HepG2 (cell line): ENCODE results near the gene GPC6. TPM values are rescaled to one million over a fixed set of nuclear protein-coding genes. Genes with fewer than 3 reads are reported as not detected.

Source experiments
- ATAC-seq: fragments of 200-7000 bp; cut with Tn5 transposase; 3 replicates; pipeline ENCODE4 v1.9.1; 2020; ENCODE audit warnings: mild to moderate bottlenecking, moderate library complexity
- BruUV-seq: library from RNA; stranded (reverse); fragments of 400-500 nt; replicated peaks from 2 replicates; lab custom pipeline; 2021; lab: Mats Ljungman, UMichigan
- CTCF ChIA-PET: fragments of 300-600 bp; formaldehyde crosslinking; extraction: SDS; loops from one replicate; lab custom pipeline; 2021; ENCODE audit warnings: low total read pairs, inconsistent platforms, low intra/inter-chr PET ratio; lab: Yijun Ruan, JAX
- POLR2A ChIA-PET: fragments of 350-600 bp; sonication (Branson Sonifier 250); formaldehyde crosslinking; loops from one replicate; lab custom pipeline; 2020; ENCODE audit warnings: antibody characterized with exemption, inconsistent platforms; lab: Yijun Ruan, JAX
- DNase-seq: peaks from one replicate; pipeline ENCODE4 v3.0.0-alpha.2; 2015; ENCODE audit warnings: low spot score
- FAIRE-seq: peaks from 3 replicates; lab custom pipeline; 2011; peaks lifted over from hg19 to GRCh38; lab: Jason Lieb, UNC
- H2AFZ ChIP-seq: one replicate; pipeline ENCODE4 v1.6.1; 2011; ENCODE audit warnings: low read length, inconsistent platforms
- H3K27ac ChIP-seq: fragments of 300-600 bp; 3 replicates; pipeline ENCODE4 v1.8.0; 2011; ENCODE audit warnings: mixed run types, mild to moderate bottlenecking, mixed read lengths, low read length, inconsistent platforms; ENCODE audit not compliant: insufficient read depth; ENCODE audit errors: extremely low read length
- H3K27me3 ChIP-seq, 2 experiments: fragments of 200-600 bp in 1 of 2; 2 replicates in 1 of 2; 3 replicates in 1 of 2; pipeline versions ENCODE4 v1.6.0 to v1.8.0; 2011; ENCODE audit warnings: low read length in 2 of 2, mild to moderate bottlenecking in 2 of 2, moderate library complexity in 2 of 2, inconsistent platforms in 1 of 2; ENCODE audit not compliant: insufficient read depth in 2 of 2, control insufficient read depth in 1 of 2
- H3K36me3 ChIP-seq, 2 experiments: fragments of 200-600 bp in 1 of 2; replicated peaks in 1 of 2; 2 replicates in 1 of 2; 3 replicates in 1 of 2; pipeline versions ENCODE4 v1.5.1 to v1.8.0; 2011; ENCODE audit warnings: low read length in 2 of 2, inconsistent platforms in 1 of 2; ENCODE audit not compliant: insufficient read depth in 2 of 2, control insufficient read depth in 1 of 2
- H3K4me1 ChIP-seq: 2 replicates; pipeline ENCODE4 v1.5.1; 2012; ENCODE audit warnings: low read length, inconsistent platforms; ENCODE audit not compliant: insufficient read depth
- H3K4me2 ChIP-seq: 2 replicates; pipeline ENCODE4 v1.6.0; 2011; ENCODE audit warnings: low read depth, low read length, inconsistent platforms
- H3K4me3 ChIP-seq, 3 experiments: fragments of 200-600 bp in 1 of 3; sonication (generic), shearing (Covaris generic) in 1 of 3; replicated peaks in 1 of 3; 2 replicates each; pipeline ENCODE4 v1.5.1; 2011 to 2016; ENCODE audit warnings: low read length in 3 of 3, inconsistent platforms in 2 of 3, low read depth in 2 of 3, mild to moderate bottlenecking in 2 of 3, control low read depth in 1 of 3, mixed read lengths in 1 of 3; ENCODE audit not compliant: insufficient read depth in 1 of 3
- H3K79me2 ChIP-seq: one replicate; pipeline ENCODE4 v1.6.1; 2011; ENCODE audit warnings: low read length, inconsistent platforms; ENCODE audit not compliant: insufficient read depth
- H3K9ac ChIP-seq: 2 replicates; pipeline ENCODE4 v1.6.0; 2011; ENCODE audit warnings: mild to moderate bottlenecking, low read depth, low read length, inconsistent platforms; ENCODE audit not compliant: insufficient read depth
- H3K9me3 ChIP-seq: 2 replicates; pipeline ENCODE4 v1.5.1; 2012; ENCODE audit warnings: mild to moderate bottlenecking, low read length
- H4K20me1 ChIP-seq: 2 replicates; pipeline ENCODE4 v1.6.0; 2011; ENCODE audit warnings: inconsistent platforms, mild to moderate bottlenecking, low read length, moderate library complexity; ENCODE audit not compliant: insufficient read depth
- ARID2 ChIP-seq: sonication (generic); formaldehyde crosslinking; IDR thresholded peaks from 2 replicates; pipeline ENCODE4 v1.8.1; 2022; ENCODE audit warnings: mild to moderate bottlenecking, missing genetic modification reagents, borderline replicate concordance
- CC2D1A ChIP-seq: sonication (generic); formaldehyde crosslinking; IDR thresholded peaks from 2 replicates; pipeline ENCODE4 v1.8.1; 2023; ENCODE audit warnings: mild to moderate bottlenecking, missing genetic modification reagents
- DMTF1 ChIP-seq: sonication (generic); formaldehyde crosslinking; IDR thresholded peaks from 2 replicates; pipeline ENCODE4 v1.4.0; 2020; ENCODE audit warnings: mild to moderate bottlenecking, missing genetic modification reagents
- ELF1 ChIP-seq: sonication (generic); formaldehyde crosslinking; IDR thresholded peaks from 2 replicates; pipeline ENCODE4 v1.4.0; 2020; ENCODE audit warnings: missing genetic modification reagents
- FOXK2 ChIP-seq: fragments of 450-650 bp; IDR thresholded peaks from 2 replicates; pipeline ENCODE4 v1.6.1; 2016
- HOXA7 ChIP-seq: sonication (generic); formaldehyde crosslinking; IDR thresholded peaks from 2 replicates; pipeline ENCODE4 v1.8.1; 2022; ENCODE audit warnings: mild to moderate bottlenecking, missing genetic modification reagents, moderate library complexity
- IKZF1 ChIP-seq: fragments of 450-650 bp; IDR thresholded peaks from 2 replicates; pipeline ENCODE4 v1.7.1; 2016
- NCOR1 ChIP-seq: fragments of 200-600 bp; sonication (generic); IDR thresholded peaks from 2 replicates; pipeline ENCODE4 v1.7.0; 2017; ENCODE audit warnings: antibody characterized with exemption, low read length, borderline replicate concordance
- NFYC ChIP-seq: IDR thresholded peaks from 2 replicates; pipeline ENCODE4 v1.6.1; 2016; ENCODE audit warnings: missing genetic modification reagents, missing compliant biosample characterization
- NPAS2 ChIP-seq: sonication (generic); formaldehyde crosslinking; IDR thresholded peaks from 2 replicates; pipeline ENCODE4 v1.8.0; 2022; ENCODE audit warnings: mild to moderate bottlenecking, missing genetic modification reagents, borderline replicate concordance
- PAF1 ChIP-seq: IDR thresholded peaks from 2 replicates; pipeline ENCODE4 v1.6.1; 2016; ENCODE audit warnings: missing genetic modification reagents, missing compliant biosample characterization
- RFXAP ChIP-seq: sonication (generic); formaldehyde crosslinking; IDR thresholded peaks from 2 replicates; pipeline ENCODE4 v1.4.0; 2020; ENCODE audit warnings: missing genetic modification reagents, borderline replicate concordance
- SNRNP70 ChIP-seq: fragments of 200-400 bp; formaldehyde crosslinking; IDR thresholded peaks from 2 replicates; pipeline ENCODE4 v1.6.1; 2017; ENCODE audit warnings: mild to moderate bottlenecking, low read depth, low read length, moderate library complexity
- TGIF2 ChIP-seq: IDR thresholded peaks from 2 replicates; pipeline ENCODE4 v1.6.1; 2016; ENCODE audit warnings: control low read depth, missing compliant biosample characterization
- ZBTB3 ChIP-seq: sonication (generic); formaldehyde crosslinking; IDR thresholded peaks from 2 replicates; pipeline ENCODE4 v1.4.0; 2020; ENCODE audit warnings: low read depth, mild to moderate bottlenecking, moderate library complexity, missing genetic modification reagents, borderline replicate concordance
- ZNF292 ChIP-seq: sonication (generic); formaldehyde crosslinking; IDR thresholded peaks from 2 replicates; pipeline ENCODE4 v1.8.1; 2022; ENCODE audit warnings: mild to moderate bottlenecking, low read depth, missing genetic modification reagents, borderline replicate concordance
- ZNF639 ChIP-seq: conservative IDR thresholded peaks from 2 replicates; pipeline ENCODE4 v1.6.1; 2018; ENCODE audit warnings: missing genetic modification reagents
- WGBS: methylation state at CpG from one replicate; pipeline ENCODE4 v1.1.6; 2017; ENCODE audit warnings: low lambda C conversion rate; 5-methylcytosine and 5-hydroxymethylcytosine counted together
- in situ Hi-C: cut with HindIII; loops from 2 replicates; pipeline ENCODE4 v1.10.0; 2017; ENCODE audit warnings: low pct_unique_long_range_greater_than_20kb; ENCODE audit not compliant: extremely low pct_ligation_motif_present
- intact Hi-C: fragments of 100-400 bp; cut with micrococcal nuclease; formaldehyde crosslinking; loops from one replicate; pipeline ENCODE4 v1.10.0; 2022; ENCODE audit not compliant: unreplicated experiment
- polyA plus RNA-seq, 8 experiments: library from polyadenylated mRNA; depleted of rRNA in 3 of 8; stranded (reverse) in 7 of 8; unstranded in 1 of 8; fragments of >200 nt; fragmentation: Illumina TruSeq in 4 of 8; extraction: Trizol in 4 of 8; gene quantifications; 2 replicates each; pipeline versions ENCODE4 v1.2.1 to v1.2.3, GENCODE V29; 2011 to 2016; ENCODE audit warnings: low read depth in 4 of 8, missing spikeins in 1 of 8, mixed read lengths in 1 of 8; ENCODE audit not compliant: insufficient read depth in 1 of 8
- total RNA-seq, 5 experiments: library from RNA; depleted of rRNA; stranded (reverse); fragments of >200 nt; fragmentation: Illumina TruSeq; extraction: Trizol; gene quantifications; 2 replicates each; pipeline ENCODE4 v1.2.3, GENCODE V29; 2016; ENCODE audit warnings: low read depth in 1 of 5
- TF ChIP-seq, protein P1 (sequence below): IDR thresholded peaks from 2 replicates; pipeline ENCODE4 v1.6.1; 2016; ENCODE audit warnings: missing genetic modification reagents, missing compliant biosample characterization

Gene GPC6
- total and polyA plus RNA-seq, 2 of the 13 experiments (the other 11 are each of a cell fraction or from before 2014, with no cell fraction given) = 24.5 to 33.9 TPM

DNA sequence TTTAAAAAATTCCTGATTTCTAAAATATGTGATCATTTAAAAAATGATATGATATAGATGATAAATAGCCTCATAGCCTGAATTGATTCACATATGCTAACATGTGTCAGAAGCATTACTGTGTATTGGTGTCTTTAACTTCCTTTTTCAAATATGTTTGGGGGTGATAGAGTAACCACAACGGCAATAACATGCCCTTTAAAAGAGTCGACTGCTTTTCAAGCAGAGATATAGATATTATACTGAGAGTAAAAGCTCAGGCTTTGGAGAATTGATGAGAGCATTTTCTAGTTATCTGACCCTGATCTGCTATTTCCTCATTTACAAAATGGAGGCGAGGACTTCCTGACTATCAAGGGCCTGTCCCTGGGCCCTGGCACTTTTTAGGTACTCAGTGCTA, 992.3 kb downstream of the GPC6 start:
- no peak overlapping the region for H2AFZ ChIP-seq
- no peak overlapping the region for H3K9ac ChIP-seq
- H3K4me2 ChIP-seq = no peak overlapping the region
- BruUV-seq = no TSS peak
- ATAC-seq (no peak), DNase-seq (no peak), FAIRE-seq (no peak)
- WGBS = 96% methylated on average over 3 of the region's 3 CpGs
- ChIA-PET POLR2A (no interaction called here), CTCF (no interaction called here)
- no peaks in the 10 kb centered on the region for H4K20me1 ChIP-seq
- H3K79me2 ChIP-seq = no peaks in the 10 kb centered on the region
- H3K9me3 ChIP-seq = no peaks in the 10 kb centered on the region
- H3K4me3 ChIP-seq = no peak overlapping the region
- intact Hi-C loops (no loop called here), in situ Hi-C loops (no loop called here)
- H3K36me3 ChIP-seq = no peaks in the 10 kb centered on the region
- TF ChIP-seq, protein P1, sequence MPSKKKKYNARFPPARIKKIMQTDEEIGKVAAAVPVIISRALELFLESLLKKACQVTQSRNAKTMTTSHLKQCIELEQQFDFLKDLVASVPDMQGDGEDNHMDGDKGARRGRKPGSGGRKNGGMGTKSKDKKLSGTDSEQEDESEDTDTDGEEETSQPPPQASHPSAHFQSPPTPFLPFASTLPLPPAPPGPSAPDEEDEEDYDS (CRISPR knock-in tag) = no peak
- TF ChIP-seq ELF1 (CRISPR knock-in tag) = no peak
- no peak for TF ChIP-seq NFYC (CRISPR knock-in tag)
- no peak for TF ChIP-seq ZNF292 (CRISPR knock-in tag)
- no peak for TF ChIP-seq DMTF1
- TF ChIP-seq ZNF639 = no peak
- TF ChIP-seq NPAS2 (CRISPR knock-in tag) = no peak
- TF ChIP-seq TGIF2 (CRISPR knock-in tag) = no peak
- no peak for TF ChIP-seq SNRNP70
- TF ChIP-seq PAF1 (CRISPR knock-in tag) = no peak
- no peak for TF ChIP-seq IKZF1
- TF ChIP-seq CC2D1A (CRISPR knock-in tag) = no peak
- no peak for TF ChIP-seq RFXAP
- TF ChIP-seq NCOR1 = no peak
- TF ChIP-seq HOXA7 (CRISPR knock-in tag) = no peak
- no peak for TF ChIP-seq ARID2 (CRISPR knock-in tag)
- TF ChIP-seq FOXK2 = no peak
- no peak for TF ChIP-seq ZBTB3 (CRISPR knock-in tag)
- H3K27me3 ChIP-seq = no peaks in the 10 kb centered on the region
- H3K27ac ChIP-seq = no peak overlapping the region
- no peaks in the 10 kb centered on the region for H3K4me1 ChIP-seq
